ENCODE data around the gene DLG2.

DNA sequence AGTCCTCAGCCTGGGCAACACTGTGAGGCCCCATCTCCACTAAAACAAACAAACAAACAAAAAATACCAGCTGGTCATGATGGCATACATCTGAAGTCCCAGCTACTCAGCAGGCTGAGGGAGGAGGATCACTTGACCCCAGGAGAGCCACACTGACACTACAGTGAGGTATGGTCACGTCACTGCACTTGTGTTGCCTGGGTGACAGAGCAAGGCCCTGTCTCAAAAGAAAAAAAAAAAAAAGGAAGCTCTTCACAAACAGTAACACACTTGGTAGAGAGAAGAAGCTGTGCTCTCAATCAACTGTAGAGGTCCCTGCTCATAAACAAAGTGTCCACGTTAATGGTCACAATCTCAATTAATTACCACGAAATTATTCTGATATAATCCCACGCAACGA is 1939.4 kb downstream of the DLG2 start:
- TF ChIP-seq, protein P1, sequence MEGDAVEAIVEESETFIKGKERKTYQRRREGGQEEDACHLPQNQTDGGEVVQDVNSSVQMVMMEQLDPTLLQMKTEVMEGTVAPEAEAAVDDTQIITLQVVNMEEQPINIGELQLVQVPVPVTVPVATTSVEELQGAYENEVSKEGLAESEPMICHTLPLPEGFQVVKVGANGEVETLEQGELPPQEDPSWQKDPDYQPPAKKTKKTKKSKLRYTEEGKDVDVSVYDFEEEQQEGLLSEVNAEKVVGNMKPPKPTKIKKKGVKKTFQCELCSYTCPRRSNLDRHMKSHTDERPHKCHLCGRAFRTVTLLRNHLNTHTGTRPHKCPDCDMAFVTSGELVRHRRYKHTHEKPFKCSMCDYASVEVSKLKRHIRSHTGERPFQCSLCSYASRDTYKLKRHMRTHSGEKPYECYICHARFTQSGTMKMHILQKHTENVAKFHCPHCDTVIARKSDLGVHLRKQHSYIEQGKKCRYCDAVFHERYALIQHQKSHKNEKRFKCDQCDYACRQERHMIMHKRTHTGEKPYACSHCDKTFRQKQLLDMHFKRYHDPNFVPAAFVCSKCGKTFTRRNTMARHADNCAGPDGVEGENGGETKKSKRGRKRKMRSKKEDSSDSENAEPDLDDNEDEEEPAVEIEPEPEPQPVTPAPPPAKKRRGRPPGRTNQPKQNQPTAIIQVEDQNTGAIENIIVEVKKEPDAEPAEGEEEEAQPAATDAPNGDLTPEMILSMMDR (IDR thresholded peaks at IDR 0.05) = no peak
- TF ChIP-seq EP300 (IDR thresholded peaks at IDR 0.05) (no peak), POLR2AphosphoS5 (IDR thresholded peaks at IDR 0.05) (no peak)

Measured in sigmoid colon (tissue), 4 donors.